SK-N-SH (cell line): ENCODE results near the gene DNAJA1. TPM values are rescaled to one million over a fixed set of nuclear protein-coding genes. Genes with fewer than 3 reads are reported as not detected.

Experiments used
- CTCF ChIA-PET: fragments of 300-600, 350-600 bp; formaldehyde crosslinking; extraction: SDS; loops from one replicate; lab custom pipeline; 2021; lab: Yijun Ruan, JAX
- POLR2A ChIA-PET: fragments of 350-600 bp; sonication (Branson Sonifier 250); formaldehyde crosslinking; extraction: SDS; loops from one replicate; lab custom pipeline; 2020; ENCODE audit warnings: antibody characterized with exemption, inconsistent platforms; lab: Yijun Ruan, JAX
- DNase-seq: peaks from one replicate; pipeline ENCODE4 v3.0.0; 2012
- H2AFZ ChIP-seq: fragments of 200-600 bp; sonication (generic); 2 replicates; pipeline ENCODE4 v1.8.1; 2016; ENCODE audit warnings: antibody characterized with exemption, mild to moderate bottlenecking, low read depth
- H3F3A ChIP-seq: fragments of 200-600 bp; sonication (generic); replicated peaks from 2 replicates; pipeline ENCODE3; 2016; ENCODE audit warnings: antibody characterized with exemption, mild to moderate bottlenecking; ENCODE audit not compliant: insufficient read depth
- H3K27ac ChIP-seq, 2 experiments: fragments of 200-500 bp in 1 of 2; fragments of 200-600 bp in 1 of 2; sonication (Bioruptor generic) in 1 of 2; sonication (generic), shearing (Covaris generic) in 1 of 2; 2 replicates each; pipeline versions ENCODE4 v1.5.1 to v1.6.1; 2014 to 2016; ENCODE audit warnings: low read depth in 2 of 2, inconsistent platforms in 1 of 2, low read length in 1 of 2, mild to moderate bottlenecking in 1 of 2, mixed read lengths in 1 of 2
- H3K27me3 ChIP-seq: fragments of 200-600 bp; sonication (generic), shearing (Covaris generic); 2 replicates; pipeline ENCODE4 v1.6.1; 2016; ENCODE audit warnings: mixed run types; ENCODE audit not compliant: insufficient read depth
- H3K36me3 ChIP-seq, 2 experiments: fragments of 200-500 bp in 1 of 2; fragments of 200-600 bp in 1 of 2; sonication (Bioruptor generic) in 1 of 2; sonication (generic) in 1 of 2; replicated peaks in 1 of 2; 2 replicates each; pipeline versions ENCODE3 to v1.5.1; 2014 to 2016; ENCODE audit warnings: low read length in 1 of 2, mild to moderate bottlenecking in 1 of 2; ENCODE audit not compliant: insufficient read depth in 2 of 2, control insufficient read depth in 1 of 2
- H3K4me1 ChIP-seq, 2 experiments: fragments of 200-500 bp in 1 of 2; fragments of 200-600 bp in 1 of 2; sonication (Bioruptor generic) in 1 of 2; sonication (generic), shearing (Covaris generic) in 1 of 2; 2 replicates each; pipeline versions ENCODE4 v1.5.1 to v1.6.1; 2014 to 2016; ENCODE audit warnings: low read depth in 1 of 2, low read length in 1 of 2, mixed run types in 1 of 2; ENCODE audit not compliant: insufficient read depth in 2 of 2, control insufficient read depth in 1 of 2
- H3K4me2 ChIP-seq: fragments of 200-600 bp; sonication (generic), shearing (Covaris generic); 2 replicates; pipeline ENCODE4 v1.6.1; 2017; ENCODE audit warnings: mixed run types
- H3K4me3 ChIP-seq, 2 experiments: fragments of 200-500 bp in 1 of 2; fragments of 200-600 bp in 1 of 2; sonication (Bioruptor generic) in 1 of 2; sonication (generic), shearing (Covaris generic) in 1 of 2; 2 replicates each; pipeline versions ENCODE4 v1.5.1 to v1.8.1; 2014 to 2016; ENCODE audit warnings: low read depth in 2 of 2, inconsistent platforms in 1 of 2, low read length in 1 of 2, mild to moderate bottlenecking in 1 of 2, mixed read lengths in 1 of 2, moderate library complexity in 1 of 2
- H3K79me2 ChIP-seq: fragments of 200-600 bp; sonication (generic); 2 replicates; pipeline ENCODE4 v1.8.1; 2017; ENCODE audit warnings: mild to moderate bottlenecking; ENCODE audit not compliant: insufficient read depth
- H3K9ac ChIP-seq: fragments of 200-600 bp; sonication (generic); 2 replicates; pipeline ENCODE4 v1.6.1; 2017; ENCODE audit warnings: mixed run types
- H3K9me2 ChIP-seq: fragments of 200-600 bp; sonication (generic); 2 replicates; pipeline ENCODE4 v1.6.1; 2017; ENCODE audit warnings: mixed run types
- H3K9me3 ChIP-seq: fragments of 200-600 bp; sonication (generic); 2 replicates; pipeline ENCODE4 v1.6.1; 2017; ENCODE audit warnings: mixed run types, mild to moderate bottlenecking, moderate library complexity
- H4K20me1 ChIP-seq: fragments of 200-600 bp; sonication (generic); 2 replicates; pipeline ENCODE4 v1.6.1; 2017; ENCODE audit warnings: mild to moderate bottlenecking, mixed run types; ENCODE audit not compliant: insufficient read depth
- EP300 ChIP-seq, 2 experiments: IDR thresholded peaks; 2 replicates each; pipeline versions ENCODE4 v1.4.0 to v1.6.1; 2012; ENCODE audit warnings: borderline replicate concordance in 1 of 2, low read depth in 1 of 2, low read length in 1 of 2
- EZH2phosphoT487 ChIP-seq: fragments of 200-600 bp; sonication (generic); IDR thresholded peaks from 2 replicates; pipeline ENCODE4 v1.6.1; 2017; ENCODE audit warnings: low read depth, mixed run types, mild to moderate bottlenecking, antibody characterized with exemption, moderate library complexity, borderline replicate concordance
- FOSL2 ChIP-seq: IDR thresholded peaks from 2 replicates; pipeline ENCODE4 v1.4.0; 2012; ENCODE audit warnings: low read depth, mild to moderate bottlenecking, moderate library complexity, borderline replicate concordance
- FOXJ3 ChIP-seq: sonication (generic); formaldehyde crosslinking; IDR thresholded peaks from 2 replicates; pipeline ENCODE4 v1.5.1; 2020; ENCODE audit warnings: mild to moderate bottlenecking, missing genetic modification reagents
- FOXM1 ChIP-seq: IDR thresholded peaks from 2 replicates; pipeline ENCODE4 v1.4.0; 2012; ENCODE audit warnings: low read depth, mild to moderate bottlenecking
- GABPA ChIP-seq: IDR thresholded peaks from 2 replicates; pipeline ENCODE4 v1.4.0; 2012; ENCODE audit warnings: low read depth, mild to moderate bottlenecking
- IRF3 ChIP-seq: fragments of 150-350 bp; IDR thresholded peaks from 2 replicates; pipeline ENCODE4 v1.6.1; 2016; ENCODE audit warnings: mild to moderate bottlenecking, low read depth, low read length
- MAX ChIP-seq: IDR thresholded peaks from 2 replicates; pipeline ENCODE4 v1.4.0; 2012; ENCODE audit warnings: low read depth
- MEF2A ChIP-seq: IDR thresholded peaks from 2 replicates; pipeline ENCODE4 v1.4.0; 2012; ENCODE audit warnings: low read depth, borderline replicate concordance
- MXI1 ChIP-seq: IDR thresholded peaks from 2 replicates; pipeline ENCODE4 v1.6.1; 2012; ENCODE audit warnings: mild to moderate bottlenecking, low read depth, low read length, improper control_type of control experiment
- NRF1 ChIP-seq: IDR thresholded peaks from 2 replicates; pipeline ENCODE4 v1.6.1; 2012; ENCODE audit warnings: low read depth, mild to moderate bottlenecking, low read length
- RFX5 ChIP-seq: IDR thresholded peaks from 2 replicates; pipeline ENCODE4 v1.6.1; 2012; ENCODE audit warnings: mild to moderate bottlenecking, improper control_type of control experiment, low read length
- RXRA ChIP-seq: IDR thresholded peaks from 2 replicates; pipeline ENCODE4 v1.4.0; 2012; ENCODE audit warnings: low read depth, mild to moderate bottlenecking, borderline replicate concordance
- SMC3 ChIP-seq: IDR thresholded peaks from 2 replicates; pipeline ENCODE4 v1.6.1; 2012; ENCODE audit warnings: low read depth, low read length, improper control_type of control experiment
- TAF1 ChIP-seq: IDR thresholded peaks from 2 replicates; pipeline ENCODE4 v1.6.1; 2012; ENCODE audit warnings: low read depth, mild to moderate bottlenecking, low read length, moderate library complexity, borderline replicate concordance
- TCF12 ChIP-seq: IDR thresholded peaks from 2 replicates; pipeline ENCODE4 v1.4.0; 2012
- TEAD4 ChIP-seq: IDR thresholded peaks from 2 replicates; pipeline ENCODE4 v1.4.0; 2012; ENCODE audit warnings: mild to moderate bottlenecking, borderline replicate concordance; ENCODE audit not compliant: insufficient read depth
- USF2 ChIP-seq: fragments of 150-350 bp; IDR thresholded peaks from 2 replicates; pipeline ENCODE4 v1.6.1; 2017; ENCODE audit warnings: antibody characterized with exemption, low read length, low read depth, borderline replicate concordance
- WGBS: methylation state at CpG from one replicate; pipeline ENCODE4 v1.1.6; 2017; ENCODE audit warnings: low lambda C conversion rate; 5-methylcytosine and 5-hydroxymethylcytosine counted together
- polyA plus RNA-seq, 3 experiments: library from polyadenylated mRNA; depleted of rRNA; stranded (reverse); fragments of >200 nt; gene quantifications; 2 replicates each; pipeline ENCODE4 v1.2.3, GENCODE V29; 2012

DNAJA1 gene
- polyA plus RNA-seq, 1 of the 3 experiments (the other 2 are of a cell fraction): 103 TPM

GRCh38 chr9:32989660-32990059 lies 35.4 kb upstream of the DNAJA1 start (continued):
- no peak for TF ChIP-seq GABPA
- TF ChIP-seq RFX5: no peak
- TF ChIP-seq FOXJ3 (CRISPR knock-in tag): no peak

- peak; percentile 52 for DNase-seq
- POLR2A ChIA-PET: interaction anchor here (1.1 kb wide), 1 partner anchor 33 kb away, joined by 7 read pairs; the partner anchor contains the start of gene DNAJA1
- no peak overlapping the region for H3K9ac ChIP-seq
- H3K27ac ChIP-seq: peak overlapping the region in 1 of 2 experiments; percentile 59; a peak in 2 of 4 replicates
- H3F3A ChIP-seq: no peaks in the 10 kb centered on the region
- no peaks in the 10 kb centered on the region for H3K9me2 ChIP-seq
- H3K4me2 ChIP-seq: no peak overlapping the region
- peaks cover 69% of the 10 kb centered on the region for H3K79me2 ChIP-seq
- WGBS: 71% methylated on average over 6 of the region's 6 CpGs
- H3K27me3 ChIP-seq: no peaks in the 10 kb centered on the region
- no peaks in the 10 kb centered on the region; the same call in 1 of the 2 replicates for H4K20me1 ChIP-seq
- H3K36me3 ChIP-seq: peaks cover 54 to 56% of the 10 kb centered on the region in 2 experiments
- H3K9me3 ChIP-seq: no peaks in the 10 kb centered on the region
- TF ChIP-seq MAX (no peak), MEF2A (no peak), TEAD4 (no peak), EZH2phosphoT487 (no peak), FOXM1 (no peak), USF2 (no peak), FOSL2 (no peak), TCF12 (no peak), GABPA (no peak), IRF3 (no peak), FOXJ3 (CRISPR knock-in tag) (no peak), SMC3 (no peak), RFX5 (no peak), NRF1 (no peak), RXRA (no peak), EP300 (IDR thresholded peaks at IDR 0.05; ENCODE audit: borderline replicate concordance in 1 of 2, low read depth in 1 of 2, low read length in 1 of 2) (no peak), TAF1 (no peak), MXI1 (no peak)
- TF ChIP-seq, all 33 proteins: peak for 0
- Histone ChIP-seq H2AFZ (no peak overlapping the region), H3K4me3 (no peak overlapping the region), H3K4me1 (peaks cover 0 to 12% of the 10 kb centered on the region in 2 experiments; a peak in 2 of 4 replicates)
- CTCF ChIA-PET: interaction anchor here (1.1 to 1.7 kb wide), 3 partner anchors 411 to 613 kb away, joined by 3 to 6 read pairs (median 3); no protein-coding TSS in a partner anchor
Observed at GRCh38 chr9:32991897-32992594, 33.0 kb upstream of the DNAJA1 start.
